WTC11 (cell line): ENCODE measurements around the gene SUPT5H. TPM values are rescaled to one million over a fixed set of nuclear protein-coding genes. Genes with fewer than 3 reads are reported as not detected.

Experiments
- ATAC-seq: fragments of 200-7000 bp; cut with Tn5 transposase; 2 replicates; pipeline ENCODE4 v1.10.0; 2021; ENCODE audit warnings: mild to moderate bottlenecking, moderate library complexity
- CTCF ChIA-PET: fragments of 300-600 bp; sonication (Branson Sonifier 250); formaldehyde crosslinking; loops from one replicate; lab custom pipeline; 2021; ENCODE audit warnings: antibody characterized with exemption; lab: Charles Lee
- POLR2A ChIA-PET: fragments of 350-600 bp; sonication (Branson Sonifier 250); formaldehyde crosslinking; loops from one replicate; lab custom pipeline; 2021; ENCODE audit warnings: antibody characterized with exemption; lab: Charles Lee
- DNase-seq: peaks from one replicate; pipeline ENCODE4 v3.0.0; 2021; ENCODE audit warnings: low spot score
- H3K27ac Mint-ChIP-seq: 2 replicates; pipeline ENCODE4 v1.8.0; 2021; ENCODE audit warnings: mixed read lengths
- H3K27me3 Mint-ChIP-seq: 2 replicates; pipeline ENCODE4 v1.8.0; 2021; ENCODE audit warnings: low read depth, mild to moderate bottlenecking, moderate library complexity, mixed read lengths
- H3K36me3 Mint-ChIP-seq: 2 replicates; pipeline ENCODE4 v1.8.0; 2021; ENCODE audit warnings: mixed read lengths
- H3K4me1 Mint-ChIP-seq: 2 replicates; pipeline ENCODE4 v1.8.0; 2022; ENCODE audit warnings: mixed read lengths
- H3K4me3 Mint-ChIP-seq: 2 replicates; pipeline ENCODE4 v1.8.0; 2021; ENCODE audit warnings: mild to moderate bottlenecking, moderate library complexity, mixed read lengths
- H3K9me3 Mint-ChIP-seq: 2 replicates; pipeline ENCODE4 v1.8.0; 2021; ENCODE audit warnings: mixed read lengths
- ATF3 ChIP-seq: sonication (generic); formaldehyde crosslinking; conservative IDR thresholded peaks from 2 replicates; pipeline ENCODE4 v1.8.1; 2022; ENCODE audit warnings: mild to moderate bottlenecking, missing genetic modification reagents
- ATF6 ChIP-seq: sonication (generic); formaldehyde crosslinking; IDR thresholded peaks from 2 replicates; pipeline ENCODE4 v1.8.1; 2023; ENCODE audit warnings: mild to moderate bottlenecking, missing genetic modification reagents
- CREB1 ChIP-seq: sonication (generic); formaldehyde crosslinking; IDR thresholded peaks from 2 replicates; pipeline ENCODE4 v1.8.0; 2023; ENCODE audit warnings: mild to moderate bottlenecking, missing genetic modification reagents
- CREM ChIP-seq: sonication (generic); formaldehyde crosslinking; IDR thresholded peaks from 2 replicates; pipeline ENCODE4 v1.8.1; 2022; ENCODE audit warnings: mild to moderate bottlenecking, missing genetic modification reagents, moderate library complexity
- E2F1 ChIP-seq: sonication (generic); formaldehyde crosslinking; IDR thresholded peaks from 2 replicates; pipeline ENCODE4 v1.8.0; 2022; ENCODE audit warnings: mild to moderate bottlenecking, missing genetic modification reagents
- ETV6 ChIP-seq: sonication (generic); formaldehyde crosslinking; IDR thresholded peaks from 2 replicates; pipeline ENCODE4 v1.8.1; 2022; ENCODE audit warnings: mild to moderate bottlenecking, missing genetic modification reagents
- FOXK1 ChIP-seq: sonication (generic); formaldehyde crosslinking; IDR thresholded peaks from 2 replicates; pipeline ENCODE4 v1.8.0; 2022; ENCODE audit warnings: mild to moderate bottlenecking, moderate library complexity, missing genetic modification reagents
- FOXP1 ChIP-seq: sonication (generic); formaldehyde crosslinking; IDR thresholded peaks from 2 replicates; pipeline ENCODE4 v1.8.0; 2022; ENCODE audit warnings: missing genetic modification reagents, mild to moderate bottlenecking, moderate library complexity, borderline replicate concordance
- FOXP4 ChIP-seq: sonication (generic); formaldehyde crosslinking; IDR thresholded peaks from 2 replicates; pipeline ENCODE4 v1.8.0; 2022; ENCODE audit warnings: mild to moderate bottlenecking, missing genetic modification reagents
- GRHL2 ChIP-seq: fragments of 250-450 bp; sonication (Bioruptor Pico); IDR thresholded peaks from 2 replicates; pipeline ENCODE4 v1.8.0; 2022; ENCODE audit warnings: mild to moderate bottlenecking, moderate library complexity; ENCODE audit not compliant: insufficient replicate concordance, severe bottlenecking
- GTF2I ChIP-seq: fragments of 250-450 bp; sonication (Bioruptor Pico); conservative IDR thresholded peaks from 2 replicates; pipeline ENCODE4 v1.4.0; 2021; ENCODE audit warnings: mild to moderate bottlenecking
- IRF1 ChIP-seq: sonication (generic); formaldehyde crosslinking; IDR thresholded peaks from 2 replicates; pipeline ENCODE4 v1.8.0; 2023; ENCODE audit warnings: missing genetic modification reagents
- MYBL2 ChIP-seq: sonication (generic); formaldehyde crosslinking; IDR thresholded peaks from 2 replicates; pipeline ENCODE4 v1.8.1; 2023; ENCODE audit warnings: mild to moderate bottlenecking, moderate library complexity, missing genetic modification reagents
- SP1 ChIP-seq: sonication (generic); formaldehyde crosslinking; conservative IDR thresholded peaks from 2 replicates; pipeline ENCODE4 v1.8.1; 2022; ENCODE audit warnings: missing genetic modification reagents
- TP53 ChIP-seq: sonication (generic); formaldehyde crosslinking; IDR thresholded peaks from 2 replicates; pipeline ENCODE4 v1.8.1; 2023; ENCODE audit warnings: mild to moderate bottlenecking, missing genetic modification reagents
- USF1 ChIP-seq: sonication (generic); formaldehyde crosslinking; IDR thresholded peaks from 2 replicates; pipeline ENCODE4 v1.8.0; 2022; ENCODE audit warnings: mild to moderate bottlenecking, missing genetic modification reagents
- ZBTB21 ChIP-seq: sonication (generic); formaldehyde crosslinking; IDR thresholded peaks from 2 replicates; pipeline ENCODE4 v1.8.1; 2023; ENCODE audit warnings: mild to moderate bottlenecking, missing genetic modification reagents, borderline replicate concordance
- ZBTB43 ChIP-seq: sonication (generic); formaldehyde crosslinking; IDR thresholded peaks from 2 replicates; pipeline ENCODE4 v1.8.1; 2023; ENCODE audit warnings: mild to moderate bottlenecking, missing genetic modification reagents
- ZNF121 ChIP-seq: sonication (generic); formaldehyde crosslinking; IDR thresholded peaks from 2 replicates; pipeline ENCODE4 v1.8.0; 2023; ENCODE audit warnings: missing genetic modification reagents
- ZNF416 ChIP-seq: fragments of 250-450 bp; sonication (Bioruptor Pico); IDR thresholded peaks from 2 replicates; pipeline ENCODE4 v1.9.0; 2021; ENCODE audit warnings: mild to moderate bottlenecking, inconsistent platforms
- ZNF512 ChIP-seq: sonication (generic); formaldehyde crosslinking; IDR thresholded peaks from 2 replicates; pipeline ENCODE4 v1.8.1; 2022; ENCODE audit warnings: missing genetic modification reagents, borderline replicate concordance
- total RNA-seq: library from RNA; stranded (reverse); gene quantifications from 3 replicates; pipeline ENCODE4 v1.2.3, GENCODE V29; 2021

Gene SUPT5H
- total RNA-seq, 1 experiment from 2014 or later: 135 TPM

GRCh38 chr19:39445196-39446111 lies at the start of gene SUPT5H (continued):
- no peak for TF ChIP-seq ZNF512 (CRISPR knock-in tag)
- 0 out of 2 replicates have a peak, but pooled peaks have one; percentile 52 for TF ChIP-seq CREB1
- TF ChIP-seq ZBTB21 (CRISPR knock-in tag): no peak
- peak; percentile 91 for TF ChIP-seq FOXK1 (CRISPR knock-in tag)
- peak; percentile 90 for TF ChIP-seq CREM
- TF ChIP-seq ZNF121 (CRISPR knock-in tag): no peak
- peak; percentile 48; the same call in 1 of the 2 replicates for TF ChIP-seq USF1 (CRISPR knock-in tag)
- peak; percentile 78; the same call in 1 of the 2 replicates for TF ChIP-seq IRF1
- TF ChIP-seq TP53: 0 out of 2 replicates have a peak, but pooled peaks have one; percentile 62
- no peak for TF ChIP-seq ATF6 (CRISPR knock-in tag)
- peak; percentile 96 for TF ChIP-seq ETV6 (CRISPR knock-in tag)
- TF ChIP-seq GRHL2 (CRISPR knock-in tag): no peak
- TF ChIP-seq E2F1 (CRISPR knock-in tag): peak; percentile 82; the same call in 1 of the 2 replicates

GRCh38 chr19:39397360-39398296 lies 47.8 kb upstream of the SUPT5H start:
- H3K9me3 Mint-ChIP-seq: no peaks in the 10 kb centered on the region
- peaks cover 21% of the 10 kb centered on the region for H3K36me3 Mint-ChIP-seq
- peak overlapping the region; percentile 54 for H3K27ac Mint-ChIP-seq
- H3K4me3 Mint-ChIP-seq: no peak overlapping the region
- ChIA-PET CTCF (interaction anchor here (0.5 to 3.6 kb wide), 29 partner anchors 10 to 578 kb away, joined by 3 to 43 read pairs (median 5); partner anchors contain the start of genes PLEKHG2, RPS16, SAMD4B and SUPT5H), POLR2A (interaction anchor here (0.5 to 1.7 kb wide), 6 partner anchors 9 to 987 kb away, joined by 3 to 7 read pairs (median 5); partner anchors contain the start of genes PLEKHG2, RPS16 and ZFP36)
- DNase-seq (peak; percentile 94), ATAC-seq (peak; percentile 88)
- H3K27me3 Mint-ChIP-seq: no peaks in the 10 kb centered on the region
- H3K4me1 Mint-ChIP-seq: peaks cover 25% of the 10 kb centered on the region
- TF ChIP-seq ZBTB43 (CRISPR knock-in tag) (no peak), SP1 (CRISPR knock-in tag) (peak; percentile 65), GTF2I (CRISPR knock-in tag) (peak; percentile 4; the same call in 1 of the 2 replicates), FOXP4 (CRISPR knock-in tag) (0 out of 2 replicates have a peak, but pooled peaks have one; percentile 38), ZNF121 (CRISPR knock-in tag) (peak; percentile 95), USF1 (CRISPR knock-in tag) (no peak), ZNF416 (CRISPR knock-in tag) (0 out of 2 replicates have a peak, but pooled peaks have one; percentile 46), FOXP1 (CRISPR knock-in tag) (peak; percentile 69; the same call in 1 of the 2 replicates), ATF3 (no peak), MYBL2 (CRISPR knock-in tag) (no peak)
